Left ventricle myocardium inferior (tissue), 1 donor: Measurements from ENCODE around the gene PPP1R16B. TPM values are rescaled to one million over a fixed set of nuclear protein-coding genes. Genes with fewer than 3 reads are reported as not detected.

Experiments used
- DNase-seq: peaks from one replicate; pipeline ENCODE4 v3.0.0-alpha.2; 2020
- H3K27ac ChIP-seq: fragments of 200-600 bp; replicated peaks from 2 replicates; pipeline ENCODE4 v1.8.0; 2021
- H3K27me3 ChIP-seq: fragments of 200-600 bp; 2 replicates; pipeline ENCODE4 v1.8.0; 2021; ENCODE audit warnings: low read depth
- H3K36me3 ChIP-seq: fragments of 200-600 bp; 2 replicates; pipeline ENCODE4 v1.8.0; 2021
- H3K4me1 ChIP-seq: fragments of 200-600 bp; 2 replicates; pipeline ENCODE4 v1.8.0; 2021
- H3K4me3 ChIP-seq: fragments of 200-600 bp; 2 replicates; pipeline ENCODE4 v1.8.0; 2021; ENCODE audit warnings: mild to moderate bottlenecking, moderate library complexity
- H3K9me3 ChIP-seq: fragments of 200-600 bp; replicated peaks from 2 replicates; pipeline ENCODE4 v1.8.0; 2021
- intact Hi-C: fragments of 100-400 bp; cut with micrococcal nuclease; formaldehyde crosslinking; loops from one replicate; pipeline ENCODE4 v1.11.0; 2022
- total RNA-seq: library from RNA; stranded (reverse); fragmentation: NEBNext Ultra II Directional; extraction: Animal tissue kit (Norgen Biotek cat#: 25700); gene quantifications from one replicate; pipeline ENCODE4 v1.2.1, GENCODE V29; 2021
- TF ChIP-seq, protein P1 (sequence below): fragments of 200-600 bp; IDR thresholded peaks from 2 replicates; pipeline ENCODE4 v1.8.0; 2021; ENCODE audit warnings: antibody characterized with exemption, mild to moderate bottlenecking, borderline replicate concordance
- donor health status: DM: no; HTN: yes; CAD: no; lungs with severe emphysema.

The PPP1R16B gene
- total RNA-seq, 1 donor from 2014 or later = 6.3 TPM

DNA sequence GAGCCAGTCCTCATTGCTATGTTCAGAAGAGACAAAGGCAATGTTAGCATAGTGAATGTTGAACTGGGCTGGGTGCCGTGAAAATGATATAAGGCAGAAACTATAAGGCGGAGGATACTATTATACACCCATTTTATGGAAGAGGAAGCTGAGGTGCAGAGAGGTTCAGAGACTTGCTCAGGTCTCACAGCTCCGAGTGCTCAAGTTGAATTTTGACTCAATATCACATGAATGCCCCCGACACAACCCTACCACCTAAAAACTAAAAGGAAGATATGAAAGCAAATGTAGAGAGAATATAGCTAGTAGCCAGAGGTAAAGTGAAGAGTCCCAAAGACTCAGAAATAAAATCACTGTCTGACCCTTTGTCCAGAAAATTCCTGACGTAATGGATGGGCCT lies 56.7 kb downstream of the PPP1R16B start:
- intact Hi-C loops = no loop called here
- H3K4me3 ChIP-seq = no peak overlapping the region

DNA sequence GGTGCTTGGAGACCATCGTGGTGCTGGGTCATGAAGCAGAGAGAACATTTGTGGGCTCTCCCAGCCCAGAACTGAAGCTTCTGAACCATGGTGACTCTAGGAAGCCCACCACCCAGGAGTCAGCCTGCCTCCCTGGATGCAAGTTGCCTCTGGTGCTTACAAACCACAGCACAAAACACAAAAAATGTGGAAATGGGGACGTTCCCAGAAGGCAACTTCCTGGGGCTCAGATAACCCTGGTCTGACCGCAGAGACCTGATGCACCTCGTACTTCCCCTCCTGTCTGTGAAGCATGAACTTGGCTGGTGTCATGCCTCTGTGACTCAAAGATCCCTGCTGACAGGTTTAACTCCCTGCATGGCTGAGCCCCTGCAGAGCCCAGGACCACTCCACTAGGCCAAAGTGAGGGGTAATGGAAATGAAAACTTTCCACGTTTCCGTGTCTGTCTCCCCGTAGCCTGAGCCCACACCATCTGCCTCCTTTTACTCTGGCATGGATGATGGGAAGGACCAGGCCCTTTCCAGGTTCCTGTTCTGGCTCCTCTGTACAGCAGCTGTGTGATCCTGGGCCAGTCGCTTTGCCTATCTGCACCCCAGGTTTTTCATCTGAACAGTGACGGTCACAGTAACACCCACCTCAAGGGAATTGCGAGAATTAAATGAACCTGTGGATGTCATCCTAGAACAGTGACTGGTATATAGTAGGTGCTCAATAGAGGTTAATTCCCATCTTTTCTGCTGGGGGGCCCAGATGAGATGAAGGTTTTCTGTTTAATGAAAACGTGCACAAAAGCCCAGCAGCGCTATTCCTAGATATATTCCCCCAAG lies 57.7 kb downstream of the PPP1R16B start:
- TF ChIP-seq, protein P1, sequence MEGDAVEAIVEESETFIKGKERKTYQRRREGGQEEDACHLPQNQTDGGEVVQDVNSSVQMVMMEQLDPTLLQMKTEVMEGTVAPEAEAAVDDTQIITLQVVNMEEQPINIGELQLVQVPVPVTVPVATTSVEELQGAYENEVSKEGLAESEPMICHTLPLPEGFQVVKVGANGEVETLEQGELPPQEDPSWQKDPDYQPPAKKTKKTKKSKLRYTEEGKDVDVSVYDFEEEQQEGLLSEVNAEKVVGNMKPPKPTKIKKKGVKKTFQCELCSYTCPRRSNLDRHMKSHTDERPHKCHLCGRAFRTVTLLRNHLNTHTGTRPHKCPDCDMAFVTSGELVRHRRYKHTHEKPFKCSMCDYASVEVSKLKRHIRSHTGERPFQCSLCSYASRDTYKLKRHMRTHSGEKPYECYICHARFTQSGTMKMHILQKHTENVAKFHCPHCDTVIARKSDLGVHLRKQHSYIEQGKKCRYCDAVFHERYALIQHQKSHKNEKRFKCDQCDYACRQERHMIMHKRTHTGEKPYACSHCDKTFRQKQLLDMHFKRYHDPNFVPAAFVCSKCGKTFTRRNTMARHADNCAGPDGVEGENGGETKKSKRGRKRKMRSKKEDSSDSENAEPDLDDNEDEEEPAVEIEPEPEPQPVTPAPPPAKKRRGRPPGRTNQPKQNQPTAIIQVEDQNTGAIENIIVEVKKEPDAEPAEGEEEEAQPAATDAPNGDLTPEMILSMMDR = no peak
- H3K27ac ChIP-seq = no peak overlapping the region
- intact Hi-C loops = no loop called here
- no peaks in the 10 kb centered on the region for H3K36me3 ChIP-seq
- no peak for DNase-seq
- H3K9me3 ChIP-seq = no peaks in the 10 kb centered on the region
- peaks cover 32% of the 10 kb centered on the region for H3K4me1 ChIP-seq
- H3K27me3 ChIP-seq = peaks cover 10% of the 10 kb centered on the region
- H3K4me3 ChIP-seq = no peak overlapping the region

More for the DNA sequence above, 56.7 kb downstream of the PPP1R16B start:
- peaks cover 2% of the 10 kb centered on the region for H3K27me3 ChIP-seq
- no peak overlapping the region for H3K27ac ChIP-seq
- no peak for DNase-seq
- H3K4me1 ChIP-seq = peaks cover 27% of the 10 kb centered on the region
- no peaks in the 10 kb centered on the region for H3K36me3 ChIP-seq
- H3K9me3 ChIP-seq = no peaks in the 10 kb centered on the region
- TF ChIP-seq, protein P1 = no peak

DNA sequence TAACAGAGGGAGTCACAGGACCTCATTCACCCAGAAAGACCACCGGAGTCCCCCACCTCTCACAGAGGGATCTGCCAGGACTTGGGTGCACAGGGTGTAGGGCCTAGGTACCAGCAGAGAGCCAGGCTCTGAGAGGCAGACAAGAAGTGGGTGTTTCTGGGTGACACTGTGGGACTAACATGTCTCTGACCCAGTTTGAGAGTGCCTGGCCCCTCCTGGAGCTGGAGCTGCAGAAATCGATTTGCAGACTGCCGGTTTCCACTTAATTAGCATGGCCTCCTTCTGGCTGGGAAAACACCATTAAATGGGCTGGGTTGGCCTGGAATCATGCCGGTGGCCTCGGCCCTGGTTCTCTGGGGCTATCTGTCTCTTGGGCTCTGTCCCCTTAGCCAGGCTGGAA lies 59.2 kb downstream of the PPP1R16B start:
- H3K36me3 ChIP-seq = no peaks in the 10 kb centered on the region
- DNase-seq = no peak
- H3K27me3 ChIP-seq = peaks cover 16% of the 10 kb centered on the region
- H3K9me3 ChIP-seq = peaks cover 5% of the 10 kb centered on the region
- TF ChIP-seq, protein P1 = no peak
- peaks cover 32% of the 10 kb centered on the region for H3K4me1 ChIP-seq
- intact Hi-C loops = no loop called here
- H3K4me3 ChIP-seq = no peak overlapping the region
- no peak overlapping the region for H3K27ac ChIP-seq

DNA sequence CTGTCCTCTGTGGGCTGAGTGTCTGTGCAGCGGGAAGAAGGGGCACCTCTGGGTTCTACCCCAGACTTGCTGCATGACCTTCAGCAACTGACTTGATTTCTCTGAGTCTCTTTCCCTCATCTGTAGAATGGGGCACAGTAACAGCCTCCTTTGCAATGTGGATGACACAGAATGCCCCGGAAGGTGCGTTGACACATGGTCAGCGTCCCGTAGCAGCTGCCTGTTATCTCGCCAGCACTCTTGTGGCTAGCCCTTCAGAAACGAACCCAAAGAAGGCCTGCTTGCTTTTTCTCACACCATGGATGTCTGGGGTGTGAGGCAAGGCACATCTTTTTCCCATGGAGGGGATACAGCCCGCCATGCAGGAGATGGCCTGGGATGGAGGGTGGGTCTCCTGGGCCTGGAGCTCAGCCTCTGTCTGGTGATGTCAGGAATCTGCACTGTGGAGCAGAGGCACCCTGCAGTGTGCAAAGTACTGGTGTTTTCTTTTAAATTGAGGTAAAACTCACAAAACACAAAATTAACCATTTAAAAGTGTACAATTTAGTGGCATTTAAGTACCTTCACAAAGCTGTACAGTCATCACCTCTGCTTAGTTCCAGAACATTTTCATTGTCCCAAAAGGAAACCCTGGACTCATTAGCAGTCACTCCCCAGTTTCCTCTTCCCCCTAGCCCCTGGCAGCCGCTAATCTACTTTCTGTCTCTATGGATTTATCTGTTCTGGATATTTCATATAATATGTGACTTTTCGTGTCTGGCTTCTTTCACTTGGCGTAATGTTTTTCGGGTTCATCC lies 61.0 kb downstream of the PPP1R16B start:
- Histone ChIP-seq H3K9me3 (peaks cover 5% of the 10 kb centered on the region), H3K36me3 (no peaks in the 10 kb centered on the region), H3K4me1 (peaks cover 44% of the 10 kb centered on the region), H3K27me3 (peaks cover 27% of the 10 kb centered on the region), H3K4me3 (no peak overlapping the region), H3K27ac (peak overlapping the region; percentile 75)
- intact Hi-C loops = no loop called here
- DNase-seq = no peak
- TF ChIP-seq, protein P1 = no peak

DNA sequence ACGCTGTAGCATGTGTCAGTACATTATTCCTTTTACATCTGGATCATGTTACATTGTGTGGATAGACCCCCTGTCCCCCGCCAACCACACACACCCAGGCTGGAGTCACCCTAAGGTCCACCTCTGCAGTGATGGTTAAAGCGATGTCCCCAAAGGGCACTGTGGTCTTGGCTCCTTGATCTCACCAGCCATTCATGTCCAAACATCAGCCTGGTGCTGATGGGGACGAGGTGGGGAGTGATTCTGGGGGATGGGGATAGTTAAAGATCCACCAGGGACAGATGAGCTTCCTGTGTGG lies 61.5 kb downstream of the PPP1R16B start:
- Histone ChIP-seq H3K4me3 (no peak overlapping the region), H3K27ac (peak overlapping the region; percentile 75), H3K4me1 (peaks cover 44% of the 10 kb centered on the region), H3K9me3 (peaks cover 5% of the 10 kb centered on the region), H3K27me3 (peaks cover 28% of the 10 kb centered on the region), H3K36me3 (no peaks in the 10 kb centered on the region)
- no peak for DNase-seq
- TF ChIP-seq, protein P1 = no peak
- intact Hi-C loops = no loop called here
